ENCODE results near the gene TBCEL.

The TBCEL gene

GRCh38 chr11:121091492-121092152, 67.7 kb downstream of the TBCEL start:
- Histone ChIP-seq H3K27ac (no peak overlapping the region), H3K27me3 (ENCODE audit: insufficient read depth, low read depth, severe bottlenecking) (no peaks in the 10 kb centered on the region), H3K9me3 (ENCODE audit: severe bottlenecking) (no peaks in the 10 kb centered on the region), H3K36me3 (no peaks in the 10 kb centered on the region; the same call in 1 of the 2 replicates), H3K4me3 (ENCODE audit: low read depth, low read length) (no peak overlapping the region)
- DNase-seq = no peak
- TF ChIP-seq, protein P1, sequence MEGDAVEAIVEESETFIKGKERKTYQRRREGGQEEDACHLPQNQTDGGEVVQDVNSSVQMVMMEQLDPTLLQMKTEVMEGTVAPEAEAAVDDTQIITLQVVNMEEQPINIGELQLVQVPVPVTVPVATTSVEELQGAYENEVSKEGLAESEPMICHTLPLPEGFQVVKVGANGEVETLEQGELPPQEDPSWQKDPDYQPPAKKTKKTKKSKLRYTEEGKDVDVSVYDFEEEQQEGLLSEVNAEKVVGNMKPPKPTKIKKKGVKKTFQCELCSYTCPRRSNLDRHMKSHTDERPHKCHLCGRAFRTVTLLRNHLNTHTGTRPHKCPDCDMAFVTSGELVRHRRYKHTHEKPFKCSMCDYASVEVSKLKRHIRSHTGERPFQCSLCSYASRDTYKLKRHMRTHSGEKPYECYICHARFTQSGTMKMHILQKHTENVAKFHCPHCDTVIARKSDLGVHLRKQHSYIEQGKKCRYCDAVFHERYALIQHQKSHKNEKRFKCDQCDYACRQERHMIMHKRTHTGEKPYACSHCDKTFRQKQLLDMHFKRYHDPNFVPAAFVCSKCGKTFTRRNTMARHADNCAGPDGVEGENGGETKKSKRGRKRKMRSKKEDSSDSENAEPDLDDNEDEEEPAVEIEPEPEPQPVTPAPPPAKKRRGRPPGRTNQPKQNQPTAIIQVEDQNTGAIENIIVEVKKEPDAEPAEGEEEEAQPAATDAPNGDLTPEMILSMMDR (IDR thresholded peaks at IDR 0.05; ENCODE audit: low read depth, low read length) = no peak

- TF ChIP-seq, protein P1 (IDR thresholded peaks at IDR 0.05; ENCODE audit: low read depth, low read length) = no peak
- Histone ChIP-seq H3K27ac (no peak overlapping the region), H3K9me3 (ENCODE audit: severe bottlenecking) (no peaks in the 10 kb centered on the region), H3K36me3 (no peaks in the 10 kb centered on the region), H3K27me3 (ENCODE audit: insufficient read depth, low read depth, severe bottlenecking) (no peaks in the 10 kb centered on the region), H3K4me3 (ENCODE audit: low read depth, low read length) (no peak overlapping the region)
- no peak for DNase-seq
Observed at GRCh38 chr11:121095561-121095960, 71.7 kb downstream of the TBCEL start.

GRCh38 chr11:121099364-121099763, 75.5 kb downstream of the TBCEL start:
- Histone ChIP-seq H3K4me3 (ENCODE audit: low read depth, low read length) (no peak overlapping the region), H3K9me3 (ENCODE audit: severe bottlenecking) (no peaks in the 10 kb centered on the region), H3K27me3 (ENCODE audit: insufficient read depth, low read depth, severe bottlenecking) (no peaks in the 10 kb centered on the region), H3K27ac (no peak overlapping the region), H3K36me3 (no peaks in the 10 kb centered on the region)
- no peak for DNase-seq
- TF ChIP-seq, protein P1 (IDR thresholded peaks at IDR 0.05; ENCODE audit: low read depth, low read length) = no peak

DNA sequence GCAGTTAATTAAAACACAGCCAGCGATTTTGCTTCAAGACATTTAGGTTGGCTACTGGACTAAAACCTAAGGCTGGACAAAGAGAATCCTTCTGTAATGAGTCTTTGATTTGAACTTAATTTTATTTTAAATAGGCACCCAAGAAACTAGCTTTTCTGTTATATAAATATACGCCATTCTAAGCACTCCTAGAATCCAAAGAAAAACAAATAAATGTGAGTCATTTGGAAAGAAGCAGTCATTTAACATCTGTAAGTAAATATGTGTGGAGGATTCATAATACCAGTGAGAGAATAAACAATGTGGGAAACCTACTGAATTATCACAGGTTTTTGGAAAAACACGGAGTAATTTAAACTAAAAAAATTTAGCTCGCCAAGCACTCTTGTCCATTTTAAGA, 76.0 kb downstream of the TBCEL start:
- H3K27ac ChIP-seq = no peak overlapping the region
- H3K9me3 ChIP-seq (ENCODE audit: severe bottlenecking) = no peaks in the 10 kb centered on the region
- H3K27me3 ChIP-seq (ENCODE audit: insufficient read depth, low read depth, severe bottlenecking) = no peaks in the 10 kb centered on the region
- DNase-seq = no peak
- no peak overlapping the region for H3K4me3 ChIP-seq (ENCODE audit: low read depth, low read length)
- TF ChIP-seq, protein P1 (IDR thresholded peaks at IDR 0.05; ENCODE audit: low read depth, low read length) = no peak
- H3K36me3 ChIP-seq = no peaks in the 10 kb centered on the region

GRCh38 chr11:121100943-121101342, 77.0 kb downstream of the TBCEL start, which contains the start of gene TECTA:
TSS of gene TECTA (plus strand) at chr11:121101243. CDS start at chr11:121102666, 1,423 bp downstream.
- Histone ChIP-seq H3K9me3 (ENCODE audit: severe bottlenecking) (no peaks in the 10 kb centered on the region), H3K27ac (no peak within 1 kb of the TSS), H3K27me3 (ENCODE audit: insufficient read depth, low read depth, severe bottlenecking) (no peaks in the 10 kb centered on the region), H3K36me3 (no peaks in the 10 kb centered on the region), H3K4me3 (ENCODE audit: low read depth, low read length) (no peak within 1 kb of the TSS)
- no peak for DNase-seq
- TF ChIP-seq, protein P1 (IDR thresholded peaks at IDR 0.05; ENCODE audit: low read depth, low read length) = no peak

DNA sequence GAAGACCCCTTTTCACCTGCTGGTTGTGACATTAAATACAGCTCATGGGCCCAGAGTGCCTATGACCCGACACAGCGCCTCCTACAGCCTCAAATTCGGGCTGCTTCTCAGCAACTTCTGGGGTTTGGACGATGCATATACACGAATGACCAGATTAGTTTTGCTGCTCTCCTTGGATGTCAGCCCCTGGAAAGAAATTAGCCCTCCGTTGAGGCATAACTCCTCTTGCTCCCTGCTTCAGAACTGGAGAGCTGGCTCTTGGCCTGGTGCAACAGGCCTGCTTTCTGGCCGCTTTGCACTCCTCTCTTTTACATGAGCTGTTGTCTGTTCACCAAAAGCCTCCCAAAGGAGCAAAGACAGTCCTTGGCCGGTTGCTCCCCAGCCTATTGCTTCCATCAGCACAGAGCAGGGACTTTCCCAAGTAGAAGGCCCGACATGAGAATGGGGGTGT, 80.4 kb downstream of the TBCEL start:
- H3K36me3 ChIP-seq = no peaks in the 10 kb centered on the region; the same call in 1 of the 2 replicates
- H3K4me3 ChIP-seq (ENCODE audit: low read depth, low read length) = no peak overlapping the region
- TF ChIP-seq, protein P1 (IDR thresholded peaks at IDR 0.05; ENCODE audit: low read depth, low read length) = peak; percentile 29
- no peak for DNase-seq
- H3K9me3 ChIP-seq (ENCODE audit: severe bottlenecking) = no peaks in the 10 kb centered on the region
- H3K27me3 ChIP-seq (ENCODE audit: insufficient read depth, low read depth, severe bottlenecking) = no peaks in the 10 kb centered on the region
- no peak overlapping the region for H3K27ac ChIP-seq
